Endothelial cell of umbilical vein (primary cell): ENCODE data around the gene NTRK1. TPM values are rescaled to one million over a fixed set of nuclear protein-coding genes. Genes with fewer than 3 reads are reported as not detected.

Experiments
- BruUV-seq: library from RNA; stranded (reverse); fragments of 400-500 nt; replicated peaks from 2 replicates; lab custom pipeline; 2021; lab: Mats Ljungman, UMichigan
- CTCF ChIA-PET: fragments of 300-600, 350-600 bp; sonication (Branson Sonifier 250); formaldehyde crosslinking; loops from one replicate; lab custom pipeline; 2021; ENCODE audit warnings: antibody characterized with exemption, inconsistent platforms; lab: Charles Lee
- POLR2A ChIA-PET: fragments of 300-600, 350-600 bp; sonication (Branson Sonifier 250); formaldehyde crosslinking; loops from one replicate; lab custom pipeline; 2021; ENCODE audit warnings: antibody characterized with exemption, inconsistent platforms; lab: Charles Lee
- DNase-seq: peaks from one replicate; pipeline ENCODE4 v3.0.0-alpha.2; 2011; ENCODE audit warnings: low read depth, low spot score
- FAIRE-seq: peaks from 2 replicates; lab custom pipeline; 2011; peaks lifted over from hg19 to GRCh38; lab: Jason Lieb, UNC
- H2AFZ ChIP-seq: 2 replicates; pipeline ENCODE4 v1.6.0; 2012; ENCODE audit warnings: low read depth, low read length, control low read depth, inconsistent platforms
- H3K27ac ChIP-seq: 2 replicates; pipeline ENCODE4 v1.5.1; 2011; ENCODE audit warnings: low read depth, mild to moderate bottlenecking, control low read depth, low read length, moderate library complexity; ENCODE audit not compliant: insufficient read depth
- H3K27me3 ChIP-seq, 2 experiments: 2 replicates each; pipeline versions ENCODE4 v1.6.0 to v1.6.1; 2011; ENCODE audit warnings: low read length in 2 of 2, mixed read lengths in 1 of 2; ENCODE audit not compliant: control insufficient read depth in 2 of 2, insufficient read depth in 2 of 2
- H3K36me3 ChIP-seq, 2 experiments: 2 replicates in 1 of 2; 3 replicates in 1 of 2; pipeline ENCODE4 v1.5.1; 2011; ENCODE audit warnings: low read length in 2 of 2, mild to moderate bottlenecking in 1 of 2, moderate library complexity in 1 of 2; ENCODE audit not compliant: control insufficient read depth in 2 of 2, insufficient read depth in 2 of 2; ENCODE audit errors: extremely low read depth in 1 of 2
- H3K4me1 ChIP-seq: 3 replicates; pipeline ENCODE4 v1.5.1; 2011; ENCODE audit warnings: mild to moderate bottlenecking, low read length; ENCODE audit not compliant: control insufficient read depth, insufficient read depth; ENCODE audit errors: extremely low read depth
- H3K4me2 ChIP-seq: 2 replicates; pipeline ENCODE4 v1.6.1; 2011; ENCODE audit warnings: low read length, control low read depth, mixed read lengths; ENCODE audit not compliant: insufficient read depth
- H3K4me3 ChIP-seq, 3 experiments: fragments of 200-600 bp in 1 of 3; sonication (generic), shearing (Covaris generic) in 1 of 3; replicated peaks in 1 of 3; 2 replicates each; pipeline ENCODE4 v1.5.1; 2011 to 2016; ENCODE audit warnings: control low read depth in 3 of 3, low read length in 3 of 3, mild to moderate bottlenecking in 2 of 3, inconsistent platforms in 1 of 3, low read depth in 1 of 3, moderate library complexity in 1 of 3; ENCODE audit not compliant: insufficient read depth in 1 of 3
- H3K79me2 ChIP-seq: 2 replicates; pipeline ENCODE4 v1.6.0; 2012; ENCODE audit warnings: low read length, inconsistent platforms; ENCODE audit not compliant: control insufficient read depth, insufficient read depth
- H3K9ac ChIP-seq: replicated peaks from 2 replicates; pipeline ENCODE3; 2011; ENCODE audit warnings: low read length, control low read depth; ENCODE audit not compliant: insufficient read depth; ENCODE audit errors: extremely low read depth
- H3K9me1 ChIP-seq: replicated peaks from 3 replicates; pipeline ENCODE4 v1.6.0; 2011; ENCODE audit warnings: mild to moderate bottlenecking, low read length; ENCODE audit not compliant: control insufficient read depth, insufficient read depth; ENCODE audit errors: extremely low read depth
- H3K9me3 ChIP-seq: replicated peaks from 2 replicates; pipeline ENCODE4 v1.5.1; 2012; ENCODE audit warnings: low read length, inconsistent platforms; ENCODE audit not compliant: control insufficient read depth, insufficient read depth
- H4K20me1 ChIP-seq: replicated peaks from 2 replicates; pipeline ENCODE3; 2011; ENCODE audit warnings: mild to moderate bottlenecking, low read length; ENCODE audit not compliant: control insufficient read depth, insufficient read depth; ENCODE audit errors: extremely low read depth
- CTCF ChIP-seq, 2 donors: IDR thresholded peaks; 1 replicate in 1 of 2; 2 replicates in 1 of 2; pipeline ENCODE4 v1.5.1; 2011; ENCODE audit warnings: low read length in 2 of 2, mild to moderate bottlenecking in 2 of 2, moderate library complexity in 2 of 2, control low read depth in 1 of 2, inconsistent platforms in 1 of 2, low read depth in 1 of 2; ENCODE audit not compliant: insufficient read depth in 1 of 2; ENCODE audit errors: extremely low read depth in 1 of 2
- EZH2 ChIP-seq: IDR thresholded peaks from 2 replicates; pipeline ENCODE4 v1.6.1; 2012; ENCODE audit warnings: borderline replicate concordance, low read depth, mild to moderate bottlenecking, moderate library complexity, low read length, inconsistent platforms; ENCODE audit not compliant: severe bottlenecking
- FOS ChIP-seq: IDR thresholded peaks from 2 replicates; pipeline ENCODE4 v1.6.1; 2011; ENCODE audit warnings: mild to moderate bottlenecking, low read length, moderate library complexity, borderline replicate concordance; ENCODE audit not compliant: insufficient read depth
- GATA2 ChIP-seq: IDR thresholded peaks from 2 replicates; pipeline ENCODE4 v1.7.0; 2011; ENCODE audit warnings: low read depth, mild to moderate bottlenecking, moderate library complexity, mixed read lengths, low read length; ENCODE audit not compliant: insufficient read length, insufficient read depth
- JUN ChIP-seq: IDR thresholded peaks from 2 replicates; pipeline ENCODE4 v1.6.1; 2011; ENCODE audit warnings: borderline replicate concordance, low read depth; ENCODE audit not compliant: insufficient read length, insufficient read depth
- MYC ChIP-seq: IDR thresholded peaks from one replicate; pipeline ENCODE4 v1.6.1; 2011; ENCODE audit warnings: mild to moderate bottlenecking, low read depth, low read length
- POLR2A ChIP-seq: IDR thresholded peaks from 2 replicates; pipeline ENCODE4 v1.6.1; 2012; ENCODE audit warnings: low read depth, mild to moderate bottlenecking, control low read depth, low read length
- POLR2AphosphoS5 ChIP-seq: IDR thresholded peaks from 2 replicates; pipeline ENCODE4 v1.6.1; 2012; ENCODE audit warnings: low read depth, mild to moderate bottlenecking, control low read depth, low read length, moderate library complexity; ENCODE audit not compliant: insufficient read depth
- dilution Hi-C: fragments of 300-500 bp; cut with MboI; formaldehyde crosslinking; loops from one replicate; pipeline ENCODE4 v1.15.0; 2019; ENCODE audit warnings: low sequenced_read_pairs; ENCODE audit not compliant: extremely low pct_ligation_motif_present
- intact Hi-C: fragments of 100-400 bp; cut with micrococcal nuclease; formaldehyde crosslinking; loops from one replicate; pipeline ENCODE4 v1.10.0; 2022
- polyA plus RNA-seq, 4 experiments: library from polyadenylated mRNA; depleted of rRNA in 3 of 4; stranded (reverse) in 3 of 4; unstranded in 1 of 4; fragments of >200 nt; gene quantifications; 2 replicates each; pipeline versions ENCODE4 v1.2.1 to v1.2.3, GENCODE V29; 2011 to 2012; ENCODE audit warnings: missing spikeins in 1 of 4
- total RNA-seq: library from RNA; stranded (reverse); gene quantifications from 2 replicates; pipeline ENCODE4 v1.2.3, GENCODE V29; 2021
- TF ChIP-seq, protein P1 (sequence below): IDR thresholded peaks from 2 replicates; pipeline ENCODE4 v1.6.1; 2011; ENCODE audit not compliant: insufficient read depth, insufficient read length

Gene NTRK1
- total and polyA plus RNA-seq, 2 donors (not counting 3 experiments of a cell fraction or from before 2014, with no cell fraction given), result 0.07 TPM; not detected in 1

- H3K36me3 ChIP-seq, result peaks cover 0 to 54% of the 10 kb centered on the region in 2 experiments
- BruUV-seq, result no TSS peak
- intact Hi-C loops, result no loop called here
- CTCF ChIA-PET, result interaction anchor here (1.0 to 1.3 kb wide), 2 partner anchors 20 to 225 kb away, joined by 3 to 5 read pairs; no protein-coding TSS in a partner anchor
- H3K4me1 ChIP-seq, result no peaks in the 10 kb centered on the region
- no peaks in the 10 kb centered on the region for H3K27me3 ChIP-seq
- FAIRE-seq (no peak), DNase-seq (no peak)
- dilution Hi-C loops, result no loop called here
- no peak overlapping the region for H3K4me2 ChIP-seq
- no peaks in the 10 kb centered on the region for H3K9me3 ChIP-seq
- no peaks in the 10 kb centered on the region for H3K9me1 ChIP-seq
- peaks cover 11% of the 10 kb centered on the region for H3K79me2 ChIP-seq
- H3K4me3 ChIP-seq, result no peak overlapping the region
- no peak for TF ChIP-seq GATA2
- TF ChIP-seq JUN, result no peak
- no peak for TF ChIP-seq POLR2A
- no peak for TF ChIP-seq CTCF (IDR thresholded peaks at IDR 0.05; ENCODE audit: extremely low read depth in 1 of 2, insufficient read depth in 1 of 2, low read depth in 1 of 2, low read length in 2 of 2)
- no peak for TF ChIP-seq EZH2
- TF ChIP-seq FOS, result no peak
- no peak for TF ChIP-seq MYC
- TF ChIP-seq, protein P1, sequence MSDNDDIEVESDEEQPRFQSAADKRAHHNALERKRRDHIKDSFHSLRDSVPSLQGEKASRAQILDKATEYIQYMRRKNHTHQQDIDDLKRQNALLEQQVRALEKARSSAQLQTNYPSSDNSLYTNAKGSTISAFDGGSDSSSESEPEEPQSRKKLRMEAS, result no peak
- no peak for TF ChIP-seq POLR2AphosphoS5
- H3K27ac ChIP-seq, result no peak overlapping the region
- H3K9ac ChIP-seq, result no peak overlapping the region
- POLR2A ChIA-PET, result no interaction called here
- H4K20me1 ChIP-seq, result no peaks in the 10 kb centered on the region
- no peak overlapping the region for H2AFZ ChIP-seq
Measured at GRCh38 chr1:156914440-156914856, 53.8 kb downstream of the NTRK1 start.
